NCI-H2196 (cell line): ENCODE measurements around the gene PTGIR.
A peak's percentile ranks its signal among the peaks of the same experiment; 100 is the strongest.
"Not testable (repeated sequence)": the region's sequence is repeated elsewhere in the genome, so short reads cannot be mapped to it uniquely, and the experiment has no call there.

Experiments
- DNase-seq: peaks from one replicate; lab custom pipeline; 2025; ENCODE audit not compliant: unreplicated experiment; lab: John Stamatoyannopoulos, UW

The PTGIR gene

DNA sequence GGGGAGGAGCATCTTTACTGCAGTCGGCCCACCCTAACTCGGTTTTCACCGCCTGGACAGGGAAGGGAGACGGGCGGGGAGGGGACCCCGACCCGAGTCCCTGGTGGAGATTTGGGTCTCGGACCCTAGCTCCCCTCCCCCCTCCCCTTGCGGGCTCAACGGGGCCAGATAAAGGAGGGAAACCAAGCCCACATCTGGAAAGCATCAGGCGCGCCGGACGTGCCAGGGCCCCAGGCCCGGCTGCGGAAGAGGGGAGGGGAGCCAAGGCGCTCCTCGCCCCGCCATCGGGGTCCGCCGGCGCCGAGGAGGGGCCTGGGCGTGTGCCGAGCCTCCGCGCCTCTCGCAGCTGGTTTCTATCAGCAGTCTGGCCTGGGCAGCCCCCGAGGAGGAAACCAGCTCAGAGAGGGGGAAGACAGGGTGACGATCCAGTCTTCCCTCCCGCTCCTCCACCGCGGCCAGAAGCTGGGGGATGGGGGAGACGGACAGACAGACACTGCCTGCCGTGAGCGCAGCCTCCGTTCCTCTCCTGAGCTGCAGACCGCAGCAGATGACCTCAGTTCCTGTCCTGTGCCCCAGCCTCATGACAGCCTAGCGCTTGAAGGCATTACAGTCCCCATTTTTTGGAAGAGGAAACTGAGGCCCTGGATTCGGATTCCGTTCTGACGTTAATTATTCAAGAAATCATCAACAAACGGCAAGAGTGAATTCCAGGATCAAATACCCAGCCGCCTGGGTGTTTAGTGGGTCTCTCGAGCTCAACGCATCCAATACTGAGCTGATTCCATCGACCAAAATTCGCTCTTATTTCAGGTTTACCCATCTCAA is 14.7 kb upstream of the PTGIR start:
- DNase-seq: no peak

DNA sequence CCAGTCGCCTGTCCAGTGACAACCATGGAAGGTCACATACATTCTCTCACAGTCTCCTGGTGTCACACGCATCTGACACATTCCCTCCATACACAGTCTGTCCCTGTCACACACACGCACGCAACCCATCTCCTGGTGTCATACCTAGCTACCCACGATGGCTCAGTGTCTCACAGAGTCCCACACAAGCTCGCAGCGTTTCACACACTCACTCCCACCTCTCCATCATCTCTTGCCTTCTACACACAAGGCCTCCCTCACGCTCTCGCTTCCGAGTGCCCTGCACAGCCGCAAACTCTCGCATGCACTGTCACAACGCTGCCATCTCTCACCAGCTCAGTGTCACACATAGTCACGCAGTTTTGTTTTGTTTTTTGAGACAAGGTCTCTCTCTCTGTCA is 12.3 kb upstream of the PTGIR start:
- DNase-seq: no peak

DNA sequence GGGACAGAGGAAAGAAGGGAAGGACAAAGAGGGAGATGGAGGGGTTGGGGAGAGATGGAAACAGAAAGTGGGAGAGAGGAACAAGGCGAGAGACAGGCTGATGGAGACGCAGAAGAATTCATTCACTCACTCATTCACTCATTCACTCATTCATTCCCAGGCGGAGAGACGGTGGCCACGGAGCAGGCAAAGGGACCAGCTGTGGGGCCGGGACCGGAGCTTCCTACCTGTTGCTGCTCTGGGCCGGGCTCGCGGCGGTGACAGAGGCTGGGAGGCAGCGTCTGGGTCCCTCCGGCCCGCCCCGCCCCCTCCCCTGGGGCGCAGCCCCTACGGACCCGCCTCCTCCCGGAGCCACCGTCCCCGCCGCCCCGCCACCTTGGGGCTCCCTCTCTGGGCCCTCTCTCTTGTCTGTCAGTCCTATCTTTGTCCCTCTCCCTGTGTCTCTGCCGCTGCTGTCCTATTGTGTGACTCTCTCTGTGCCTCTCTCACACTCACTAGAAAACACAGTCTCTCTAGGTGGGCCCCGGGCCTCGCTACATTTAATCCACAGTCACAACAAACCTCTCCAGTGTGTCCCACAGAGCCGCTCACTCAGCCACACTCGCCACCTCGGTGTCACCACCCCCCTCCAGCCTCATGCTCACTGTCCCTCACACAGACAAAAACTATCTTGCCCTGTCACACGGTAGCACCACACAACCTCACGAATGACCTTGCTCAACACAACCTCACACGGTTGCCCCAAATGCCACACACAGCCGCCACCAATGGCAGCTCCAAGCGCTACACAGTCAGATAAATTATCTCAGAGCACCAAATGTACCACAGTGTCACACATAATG is 11.3 kb upstream of the PTGIR start, which contains the start of gene GNG8:
Gene GNG8, minus strand, starts transcription at position 283 of the 842 bp plus-strand sequence. CDS start 1,520 bp downstream, outside the sequence.
- DNase-seq: no peak

DNA sequence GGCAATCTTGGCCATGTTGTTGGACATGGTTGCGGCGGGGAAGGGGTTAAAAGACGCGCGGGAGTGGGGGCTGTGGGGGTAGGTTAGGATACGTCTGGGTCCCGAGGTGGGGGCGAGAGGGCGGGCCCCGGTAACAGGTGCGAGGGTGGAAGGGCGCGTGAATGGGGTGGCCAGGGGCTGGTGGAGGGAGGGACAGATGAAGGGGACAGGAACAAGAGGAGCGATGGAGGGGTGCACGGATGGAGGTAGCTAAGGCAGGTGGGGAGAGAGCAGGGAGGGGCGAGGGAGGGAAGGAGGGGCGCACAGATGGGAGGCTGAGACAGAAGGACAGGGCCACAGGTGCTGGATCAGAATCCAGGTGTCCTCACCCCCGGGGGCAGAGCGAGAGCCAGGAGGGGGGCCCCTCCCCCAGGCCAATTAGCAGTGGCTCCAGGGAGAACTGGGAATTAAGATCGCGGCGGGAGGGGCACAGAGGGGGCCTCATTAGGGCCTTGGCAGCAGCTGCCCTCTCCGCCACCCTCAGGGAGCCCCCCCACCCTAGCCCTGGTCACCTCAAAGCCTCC is 9.8 kb upstream of the PTGIR start:
- DNase-seq: no peak

DNA sequence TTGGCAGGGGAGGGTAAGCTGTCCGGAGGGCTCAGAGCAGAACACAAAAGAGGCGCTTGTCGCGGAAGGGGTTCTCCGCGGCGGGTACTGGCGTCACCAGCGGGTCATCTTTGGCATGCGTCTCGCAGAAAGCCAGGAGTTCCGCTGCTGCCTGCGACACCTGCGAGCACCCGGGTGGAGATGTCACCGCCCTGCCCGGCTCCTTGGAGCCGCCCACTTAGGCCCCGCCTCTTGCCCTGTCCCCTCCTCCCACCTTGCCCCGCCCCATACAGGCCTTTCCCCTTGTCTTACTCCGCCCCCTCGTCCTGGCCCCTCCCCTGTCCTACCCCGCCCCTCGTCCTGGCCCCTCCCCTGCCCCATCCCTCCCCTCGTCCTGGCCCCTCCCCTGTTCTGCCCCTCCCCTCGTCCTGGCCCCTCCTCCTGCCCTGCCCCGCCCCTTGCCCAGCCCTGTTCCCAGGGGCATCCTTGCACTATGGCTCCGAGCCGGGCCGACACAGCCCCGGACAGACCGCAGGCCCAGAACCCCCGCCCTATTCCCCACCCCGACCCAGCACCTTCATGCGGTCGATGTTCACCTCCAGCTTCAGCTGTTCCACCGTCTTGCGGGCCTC is 9.3 kb upstream of the PTGIR start:
- DNase-seq: peak; percentile 63

DNA sequence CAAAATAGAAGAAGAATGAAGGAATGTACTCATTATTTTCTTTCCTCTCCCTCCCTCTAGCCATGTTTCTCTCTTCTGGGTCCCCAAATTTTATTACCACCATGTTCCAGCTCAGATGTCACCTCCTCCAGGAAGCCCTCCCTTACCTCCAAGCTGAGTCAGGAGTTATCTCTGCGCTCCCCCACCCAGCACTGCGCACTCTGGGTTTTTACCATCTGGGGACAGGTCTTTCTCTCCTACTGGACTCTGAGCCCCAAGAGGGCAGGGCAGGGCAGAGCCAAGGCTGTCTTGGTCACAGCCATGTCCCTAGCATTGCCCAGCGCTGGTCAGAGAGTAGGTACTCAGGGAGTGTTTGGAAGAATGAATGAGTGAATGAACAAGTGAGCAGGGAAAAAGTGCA is 8.2 kb upstream of the PTGIR start:
- no peak for DNase-seq

DNA sequence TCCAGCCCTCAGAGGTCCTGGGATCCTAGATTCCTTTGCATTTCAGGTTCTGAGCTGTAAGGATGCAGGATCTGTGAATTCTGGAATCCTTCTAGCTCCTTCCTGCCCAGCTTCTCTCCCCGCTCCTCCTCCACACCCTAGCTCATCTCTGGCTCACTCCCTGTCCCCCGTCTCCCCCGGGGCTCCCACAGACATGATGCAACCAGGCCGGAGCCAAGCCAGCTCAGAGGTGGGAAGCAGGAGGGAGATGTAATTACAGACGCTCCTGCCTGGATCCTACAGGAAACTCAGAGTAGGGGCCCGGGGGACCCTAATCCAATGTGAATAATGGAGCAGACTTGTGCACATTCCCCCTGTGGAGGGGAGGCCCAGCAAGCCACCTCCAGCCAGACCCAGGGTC is 6.6 kb upstream of the PTGIR start:
- no peak for DNase-seq

DNA sequence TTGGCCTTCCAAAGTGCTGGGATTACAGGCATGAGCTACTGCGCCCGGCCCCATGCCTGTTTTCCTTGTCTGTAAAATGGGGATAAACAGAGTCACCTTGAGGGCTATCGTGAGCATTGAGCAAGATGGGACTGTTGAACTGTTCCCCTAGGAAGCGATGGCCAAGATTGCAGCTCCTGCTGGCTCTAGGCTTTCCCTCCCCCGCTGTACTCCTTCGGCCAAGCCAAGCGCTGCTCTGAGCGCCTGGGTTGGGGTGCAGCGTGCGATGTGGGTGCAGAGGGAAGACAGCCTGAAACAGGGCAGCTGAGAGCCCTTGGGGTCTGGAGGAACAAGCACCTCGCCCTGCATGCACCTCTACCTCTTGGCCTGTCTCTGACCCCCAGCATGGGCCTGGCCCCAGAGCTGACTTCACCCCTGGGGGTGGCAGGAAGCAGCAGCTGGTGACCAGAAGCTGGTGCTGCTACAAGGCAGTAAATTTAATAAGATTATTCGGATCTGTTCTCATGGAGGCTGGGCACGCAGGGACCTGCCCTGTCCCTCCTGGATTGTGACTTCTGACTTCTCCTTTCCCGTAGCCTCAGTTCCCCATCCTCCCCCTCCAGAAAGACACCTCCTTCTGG is 5.8 kb upstream of the PTGIR start:
- DNase-seq: no peak

DNA sequence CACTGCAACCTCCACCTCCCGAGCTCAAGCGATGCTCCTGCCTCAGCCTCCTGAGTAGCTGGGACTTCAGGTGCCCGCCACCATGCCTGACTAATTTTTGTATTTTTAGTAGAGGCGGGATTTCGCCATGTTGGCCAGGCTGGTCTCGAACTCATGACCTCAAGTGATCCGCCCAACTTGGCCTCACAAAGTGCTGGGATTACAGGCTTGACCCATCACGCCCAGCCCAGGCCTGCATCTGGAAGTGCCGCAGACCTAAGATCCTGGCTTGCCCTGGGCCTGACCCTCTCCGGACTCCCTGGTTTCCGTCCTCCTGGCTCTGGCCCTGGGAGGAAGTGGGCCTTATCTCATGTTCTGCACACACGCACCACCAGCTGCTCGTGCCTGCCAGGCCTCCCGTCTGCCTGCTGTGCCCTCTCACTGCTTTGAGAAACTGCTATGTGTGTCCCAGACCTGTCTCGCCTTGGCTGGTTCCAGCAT is 4.7 kb upstream of the PTGIR start:
- no peak for DNase-seq

DNA sequence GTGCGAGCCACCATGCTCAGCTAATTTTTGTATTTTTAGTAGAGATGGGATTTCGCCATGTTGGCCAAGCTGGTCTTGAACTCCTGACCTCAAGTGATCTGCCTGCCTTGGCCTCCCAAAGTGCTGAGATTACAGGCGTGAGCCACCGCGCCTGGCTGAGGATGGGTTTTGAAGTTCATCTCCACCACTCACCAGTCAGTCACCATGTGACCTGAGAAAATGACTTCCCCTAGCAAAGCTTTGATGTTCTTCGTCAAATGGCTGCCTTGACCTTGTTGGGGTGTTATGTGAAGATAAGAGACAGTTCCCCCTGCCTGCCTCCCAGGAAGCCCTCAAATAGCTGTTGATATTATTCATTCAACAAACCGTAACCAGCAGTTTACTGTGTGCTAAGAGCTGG is 4.1 kb upstream of the PTGIR start:
- DNase-seq: not testable (repeated sequence)

DNA sequence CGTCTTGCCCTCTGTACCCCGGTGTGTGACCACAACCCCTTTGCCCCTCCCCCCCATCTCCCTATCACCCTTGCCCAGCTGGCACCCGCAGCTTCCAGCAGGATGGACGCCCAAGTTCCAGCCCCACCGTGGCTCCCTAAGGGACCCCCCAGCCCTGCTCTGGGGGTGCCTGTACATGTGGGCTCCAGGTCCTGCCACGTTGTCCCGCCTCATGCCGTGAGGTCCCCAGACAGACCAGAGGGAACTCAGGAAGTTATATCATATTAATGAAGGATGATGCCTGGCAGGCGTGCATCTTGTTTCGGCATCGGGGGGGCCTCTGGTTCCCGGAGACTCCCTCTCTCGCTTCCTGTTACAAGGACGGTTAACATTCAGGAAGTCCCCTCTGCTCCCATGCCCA is 1.6 kb upstream of the PTGIR start:
- DNase-seq: no peak

DNA sequence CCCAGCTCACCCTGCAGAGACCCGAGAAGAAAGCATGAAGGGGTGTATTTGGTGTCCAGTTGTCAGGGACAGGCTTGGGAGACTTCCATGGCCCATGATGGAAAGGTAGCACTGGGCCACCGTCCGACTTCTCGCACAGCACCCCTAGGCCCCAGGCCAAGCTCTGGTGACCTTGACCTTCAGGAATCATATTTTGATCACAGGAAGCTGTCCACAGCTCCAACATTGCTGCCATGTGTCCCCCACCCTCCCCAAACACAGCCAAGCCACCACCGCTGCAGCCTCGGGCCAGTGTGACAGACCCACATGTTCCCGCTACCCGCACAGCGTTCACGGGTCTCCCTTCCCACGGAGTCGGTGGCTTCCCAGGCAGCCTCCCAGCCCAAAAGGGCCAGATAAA is 842 bp upstream of the PTGIR start:
- DNase-seq: no peak

DNA sequence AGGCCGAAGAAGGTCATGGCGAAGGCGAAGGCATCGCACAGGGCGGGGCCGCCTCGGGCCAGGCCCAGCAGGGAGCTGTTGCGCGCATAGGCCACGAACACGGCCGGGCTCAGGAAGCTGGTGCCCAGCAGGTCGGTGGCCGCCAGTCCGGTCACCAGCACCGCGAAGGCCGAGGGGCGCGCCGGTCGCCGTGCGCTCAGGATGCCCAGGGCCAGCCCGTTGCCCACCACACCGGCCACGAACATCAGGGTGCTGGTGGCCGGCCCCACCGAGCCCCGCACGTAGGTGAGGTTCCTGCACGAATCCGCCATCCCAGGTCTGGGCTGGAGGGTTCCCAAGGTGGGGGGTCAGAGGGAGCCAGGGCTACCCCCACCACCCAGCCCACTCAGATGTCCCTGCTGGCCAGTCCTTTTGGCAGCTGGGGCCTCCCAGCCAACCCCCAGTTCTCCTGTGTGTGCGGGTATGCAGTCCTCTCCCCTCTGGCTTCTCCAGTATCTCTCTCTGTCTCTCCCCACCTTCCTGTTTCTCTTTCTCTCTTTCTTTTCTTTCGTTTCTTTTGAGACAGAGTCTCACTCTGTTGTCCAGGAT is 880 bp downstream of the PTGIR start:
- no peak for DNase-seq

DNA sequence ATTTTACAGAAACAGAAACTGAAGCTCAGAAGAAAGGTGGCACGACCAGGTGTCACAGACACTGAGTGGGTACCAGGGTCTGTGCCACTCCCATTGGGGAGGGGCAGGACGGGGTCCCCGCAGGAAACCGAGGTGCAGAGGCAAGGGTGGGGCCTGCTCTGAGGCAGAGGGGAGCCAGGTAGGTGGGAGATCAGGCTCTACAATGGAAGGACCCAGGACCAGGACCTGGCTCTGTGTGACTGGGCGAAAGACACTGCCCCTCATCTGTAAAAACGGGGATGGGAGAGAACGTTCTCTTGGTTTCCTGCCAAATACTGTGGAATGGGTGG is 2.8 kb downstream of the PTGIR start:
- DNase-seq: no peak

DNA sequence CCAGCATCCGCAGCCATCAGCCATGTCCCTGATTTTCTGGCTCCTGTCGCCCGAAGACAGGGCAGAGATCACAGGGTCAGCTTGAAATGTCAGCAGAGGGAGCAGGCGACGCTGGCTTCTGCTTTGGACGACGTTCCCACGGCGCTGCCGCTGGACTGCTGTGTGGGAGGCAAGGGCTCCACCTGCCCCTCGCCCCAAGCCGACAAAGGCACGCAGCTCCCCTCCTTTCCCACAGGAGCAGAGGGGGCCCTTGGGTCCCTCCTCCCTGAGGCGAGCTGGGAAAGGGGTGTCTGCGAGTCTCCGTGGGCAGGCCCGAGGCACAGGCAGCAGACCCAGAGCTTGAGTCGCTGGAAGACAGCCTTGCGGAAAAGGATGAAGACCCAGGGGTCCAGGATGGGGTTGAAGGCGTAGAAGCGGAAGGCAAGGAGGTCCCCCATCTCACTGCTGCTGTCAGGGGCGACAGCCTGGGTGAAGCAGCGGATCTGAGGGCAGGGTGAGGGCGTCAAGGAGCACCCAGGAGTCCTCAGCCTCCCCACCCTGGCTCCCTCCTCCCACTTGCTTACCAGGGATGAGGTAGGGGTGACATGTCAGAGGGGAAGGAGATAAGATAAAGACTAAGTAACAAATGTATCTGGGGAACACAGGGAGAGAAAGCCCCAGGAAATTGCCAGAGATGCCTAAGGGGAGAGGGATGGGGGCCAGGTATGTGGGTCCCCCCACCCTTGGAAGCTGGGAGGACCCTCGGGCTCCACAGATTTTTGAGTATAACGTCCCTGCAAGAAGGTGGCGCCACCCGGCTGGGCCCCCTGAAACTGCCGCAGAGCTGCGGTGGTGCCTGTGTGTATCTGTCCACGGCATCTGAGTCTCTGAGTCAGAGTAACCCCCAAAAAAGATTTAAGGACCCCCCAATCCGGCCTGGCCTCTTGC is 3.4 kb downstream of the PTGIR start:
- DNase-seq: no peak

DNA sequence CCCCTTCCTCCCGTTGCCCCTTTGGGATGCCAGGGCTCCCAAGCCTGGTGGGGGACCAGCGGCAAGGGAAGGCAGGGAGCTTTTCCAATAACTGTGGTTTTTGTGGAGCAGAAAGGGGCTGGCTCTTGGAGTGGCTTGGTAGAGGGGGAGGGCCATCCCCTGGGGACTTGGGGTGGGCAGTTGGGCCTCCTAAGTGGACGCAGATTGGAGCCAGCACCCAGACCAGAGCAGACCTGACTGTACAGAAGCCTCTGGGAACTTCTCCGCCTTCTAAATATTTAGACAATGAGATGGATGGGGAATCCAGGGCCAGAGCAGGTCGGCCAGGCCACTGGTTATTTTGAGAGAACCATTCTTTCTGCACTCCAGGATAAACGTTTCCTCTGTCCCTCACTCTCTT is 4.2 kb downstream of the PTGIR start:
- no peak for DNase-seq

DNA sequence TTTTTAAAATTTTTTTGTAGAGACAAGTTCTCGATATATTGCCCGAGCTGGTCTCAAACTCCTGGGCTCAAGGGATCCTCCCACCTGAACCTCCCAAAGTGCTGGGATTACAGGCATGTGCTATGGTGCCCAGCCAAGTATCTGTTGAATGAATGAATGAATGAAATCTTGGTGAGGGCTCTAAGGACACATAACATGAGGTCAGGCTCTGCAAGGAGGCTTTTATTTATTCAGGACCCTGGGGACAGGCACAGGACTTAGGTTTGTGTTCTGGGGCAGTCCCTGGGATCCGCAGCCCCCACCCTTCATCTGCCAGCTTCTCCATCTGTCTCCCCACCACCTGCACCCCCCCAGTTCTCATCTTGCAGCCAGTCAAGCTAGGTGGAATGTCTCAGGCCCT is 4.6 kb downstream of the PTGIR start:
- no peak for DNase-seq

DNA sequence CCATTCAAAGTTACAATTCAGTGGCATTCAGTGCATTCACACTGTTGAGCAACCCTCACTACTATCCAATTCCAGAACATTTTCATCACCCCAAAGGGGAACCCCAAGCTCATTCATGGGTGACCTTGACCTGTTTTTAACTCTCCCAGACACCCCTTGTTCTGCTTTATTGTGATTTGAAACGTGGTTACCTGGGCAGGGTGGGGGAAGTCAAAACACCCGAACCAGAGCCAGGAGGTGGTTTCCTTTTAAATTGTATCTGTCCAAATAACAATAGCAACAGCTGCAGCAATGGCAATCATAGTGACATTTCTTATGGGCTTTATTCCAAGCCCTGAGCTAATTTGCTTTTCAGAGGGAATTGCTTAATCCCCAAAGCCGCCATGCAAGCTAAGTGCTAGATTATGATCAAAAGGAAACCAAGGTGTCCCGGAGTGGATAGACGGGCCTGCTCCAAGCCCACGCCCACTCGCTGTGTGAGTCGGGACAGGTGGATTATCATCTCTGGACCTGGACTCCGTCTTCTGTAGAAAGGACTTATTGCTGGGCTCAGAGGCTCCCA is 6.1 kb downstream of the PTGIR start:
- DNase-seq: peak; percentile 54

DNA sequence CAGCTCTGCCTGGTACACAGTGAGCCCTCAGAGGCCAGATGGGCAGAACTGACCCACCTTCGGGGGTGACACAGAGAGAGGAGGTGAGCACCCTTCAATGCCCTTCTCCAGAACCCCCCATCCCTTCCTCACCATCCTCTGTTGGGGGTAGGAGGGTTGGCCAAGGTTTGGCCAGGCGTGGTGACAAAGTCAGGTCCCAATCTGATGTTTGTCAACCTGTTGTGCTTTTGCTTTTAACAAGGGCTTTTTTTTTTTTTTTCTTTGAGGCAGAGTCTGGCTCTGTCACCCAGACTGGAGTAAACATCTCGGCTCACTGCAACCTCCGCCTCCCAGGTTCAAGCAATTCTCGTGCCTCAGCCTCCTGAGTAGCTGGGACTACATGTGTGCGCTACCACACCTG is 7.3 kb downstream of the PTGIR start:
- no peak for DNase-seq
